Anterior cingulate cortex (tissue), 58 donors: ENCODE results near the gene MRPL40.
A peak's percentile ranks its signal among the peaks of the same experiment; 100 is the strongest.

Source experiments
- DNase-seq, 58 donors: peaks; one replicate each; lab custom pipeline; 2025; lab: John Stamatoyannopoulos, UW

The MRPL40 gene

GRCh38 chr22:19478901-19479354, 46.6 kb downstream of the MRPL40 start, which contains the start of gene UFD1:
TSS of gene UFD1 (minus strand) at chr22:19479193. CDS start at chr22:19479085, 108 bp downstream.
- DNase-seq: peak in 57 of 58 donors; percentile 28 to 91 (median 75)

- peak; percentile 66 to 98 (median 95) for DNase-seq
These were observed 47.2 kb downstream of the MRPL40 start, which contains the start of gene CDC45 for GRCh38 chr22:19479355-19480172. TSS of gene CDC45 (plus strand) at chr22:19479920. CDS start at chr22:19479969, 49 bp downstream.

DNA sequence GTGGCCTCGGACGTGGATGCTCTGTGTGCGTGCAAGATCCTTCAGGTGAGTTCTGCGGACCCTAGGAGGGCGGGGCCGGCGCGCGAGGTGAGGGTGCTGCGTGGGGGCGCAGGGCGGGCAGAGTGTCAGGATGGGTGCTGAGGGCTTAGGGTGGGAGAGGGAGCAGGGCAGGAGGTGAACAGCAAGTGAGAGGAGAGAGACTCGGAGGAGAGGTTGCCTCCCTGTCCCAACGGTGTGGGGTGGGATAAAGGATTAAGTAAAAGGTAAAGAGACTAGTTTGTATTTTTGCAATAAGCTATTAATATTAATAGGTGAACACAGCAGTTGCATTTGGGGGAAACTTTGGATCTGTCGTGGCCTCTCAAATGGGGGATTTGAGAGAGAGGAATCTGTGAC, 47.8 kb downstream of the MRPL40 start:
- DNase-seq: peak in 2 of 58 donors; percentile 41 to 44

GRCh38 chr22:19480789-19481188, 48.4 kb downstream of the MRPL40 start:
- DNase-seq: no peak

DNA sequence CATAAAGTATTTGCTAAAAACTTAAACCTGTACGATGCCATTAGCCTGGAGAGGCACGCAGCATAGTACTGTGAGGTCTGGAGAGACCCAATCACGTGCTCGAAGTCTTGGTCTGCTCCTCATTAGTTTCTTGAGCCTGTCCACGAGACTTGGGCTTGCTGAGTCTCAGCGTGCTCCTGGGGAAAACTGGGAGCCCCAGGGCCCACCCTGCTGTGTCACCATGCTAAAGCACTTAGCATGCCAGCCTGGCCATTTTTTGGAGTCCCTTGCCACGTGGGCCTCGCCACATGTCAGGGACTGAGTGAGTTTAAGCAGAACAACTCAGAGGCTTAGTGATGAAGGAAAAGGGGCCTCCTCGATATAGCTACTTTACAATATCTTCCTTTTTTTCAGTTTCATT, 50.0 kb downstream of the MRPL40 start:
- DNase-seq: no peak

DNA sequence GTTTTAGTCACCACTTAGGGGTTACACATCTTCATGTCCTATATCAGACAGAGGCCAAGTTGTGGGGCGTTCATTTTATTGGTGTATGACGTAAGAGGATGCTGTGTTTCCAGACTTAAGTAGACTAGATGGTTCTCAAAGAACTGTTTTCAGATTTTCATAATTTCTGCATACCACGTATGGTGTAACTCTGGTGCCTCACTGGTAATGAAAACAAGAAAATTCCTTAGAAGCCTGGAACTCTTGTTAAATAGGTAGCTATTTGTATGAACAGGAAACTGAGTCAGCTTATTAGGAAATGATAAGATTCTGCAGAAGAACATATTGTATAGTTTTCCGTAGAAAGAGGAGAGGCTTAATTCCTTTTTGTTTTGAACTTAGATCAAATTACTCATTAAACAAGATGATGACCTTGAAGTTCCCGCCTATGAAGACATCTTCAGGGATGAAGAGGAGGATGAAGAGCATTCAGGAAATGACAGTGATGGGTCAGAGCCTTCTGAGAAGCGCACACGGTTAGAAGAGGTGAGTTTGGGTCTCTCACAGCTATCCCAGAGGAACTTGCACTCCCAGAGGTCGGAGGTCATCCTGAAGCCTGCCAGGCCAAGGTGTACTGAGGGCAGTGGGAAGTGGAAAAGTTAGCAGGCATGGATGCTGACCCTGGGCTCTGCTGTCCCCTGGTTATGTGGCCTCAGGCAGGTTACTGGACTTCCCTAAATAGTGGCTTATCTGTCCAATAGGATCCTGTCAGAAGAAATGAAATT, 51.3 kb downstream of the MRPL40 start:
- no peak for DNase-seq
